ENCODE measurements around the gene KNDC1.

KNDC1 gene

GRCh38 chr10:133242611-133243356, 82.8 kb downstream of the KNDC1 start:
- H3K4me3 ChIP-seq (ENCODE audit: low read length): no peak overlapping the region
- no peaks in the 10 kb centered on the region for H3K79me2 ChIP-seq (ENCODE audit: low read length)
- H3K4me1 ChIP-seq (ENCODE audit: low read length): peaks cover 6% of the 10 kb centered on the region; the same call in 1 of the 2 replicates
- H3F3A ChIP-seq (ENCODE audit: insufficient read depth, low read length): no peaks in the 10 kb centered on the region
- H3K27me3 ChIP-seq (replicated peaks; ENCODE audit: insufficient read depth, low read length): peaks cover 72% of the 10 kb centered on the region
- TF ChIP-seq CTCF (IDR thresholded peaks at IDR 0.05; ENCODE audit: low read length) (no peak), EZH2phosphoT487 (IDR thresholded peaks at IDR 0.05; ENCODE audit: low read length) (no peak), EZH2 (optimal IDR thresholded peaks at IDR 0.05; ENCODE audit: low read depth, low read length) (no peak)
- no peak overlapping the region for H3K4me2 ChIP-seq (ENCODE audit: low read depth, low read length)
- H3K9ac ChIP-seq (ENCODE audit: low read length): no peak overlapping the region
- DNase-seq: no peak
- no peaks in the 10 kb centered on the region for H4K20me1 ChIP-seq (ENCODE audit: insufficient read depth, low read length)
- no peaks in the 10 kb centered on the region for H3K9me3 ChIP-seq (replicated peaks; ENCODE audit: insufficient read depth, low read length)
- H2AFZ ChIP-seq (ENCODE audit: low read length): no peak overlapping the region
- H3K27ac ChIP-seq (ENCODE audit: low read length): no peak overlapping the region
- no peaks in the 10 kb centered on the region for H3K36me3 ChIP-seq (replicated peaks; ENCODE audit: insufficient read depth, low read length)
- no peaks in the 10 kb centered on the region for H3K9me2 ChIP-seq (replicated peaks; ENCODE audit: insufficient read depth, low read length)

- Histone ChIP-seq H3K9me2 (replicated peaks; ENCODE audit: insufficient read depth, low read length) (no peaks in the 10 kb centered on the region), H3K4me1 (ENCODE audit: low read length) (peaks cover 6% of the 10 kb centered on the region; the same call in 1 of the 2 replicates), H3K79me2 (ENCODE audit: low read length) (no peaks in the 10 kb centered on the region), H4K20me1 (ENCODE audit: insufficient read depth, low read length) (no peaks in the 10 kb centered on the region), H3K36me3 (replicated peaks; ENCODE audit: insufficient read depth, low read length) (no peaks in the 10 kb centered on the region), H2AFZ (ENCODE audit: low read length) (no peak overlapping the region), H3K9me3 (replicated peaks; ENCODE audit: insufficient read depth, low read length) (no peaks in the 10 kb centered on the region), H3K4me3 (ENCODE audit: low read length) (no peak overlapping the region), H3F3A (ENCODE audit: insufficient read depth, low read length) (no peaks in the 10 kb centered on the region), H3K27me3 (replicated peaks; ENCODE audit: insufficient read depth, low read length) (peaks cover 72% of the 10 kb centered on the region), H3K4me2 (ENCODE audit: low read depth, low read length) (no peak overlapping the region), H3K9ac (ENCODE audit: low read length) (no peak overlapping the region), H3K27ac (ENCODE audit: low read length) (no peak overlapping the region)
- TF ChIP-seq CTCF (IDR thresholded peaks at IDR 0.05; ENCODE audit: low read length): no peak
- TF ChIP-seq EZH2 (optimal IDR thresholded peaks at IDR 0.05; ENCODE audit: low read depth, low read length): no peak
- DNase-seq: no peak
Measured at GRCh38 chr10:133243593-133243992, 83.6 kb downstream of the KNDC1 start.

- Histone ChIP-seq H3K27me3 (replicated peaks; ENCODE audit: insufficient read depth, low read length) (peaks cover 82% of the 10 kb centered on the region), H3K4me1 (ENCODE audit: low read length) (peaks cover 6% of the 10 kb centered on the region; the same call in 1 of the 2 replicates), H3K79me2 (ENCODE audit: low read length) (no peaks in the 10 kb centered on the region), H3K36me3 (replicated peaks; ENCODE audit: insufficient read depth, low read length) (no peaks in the 10 kb centered on the region), H3F3A (ENCODE audit: insufficient read depth, low read length) (no peaks in the 10 kb centered on the region), H4K20me1 (ENCODE audit: insufficient read depth, low read length) (no peaks in the 10 kb centered on the region), H3K9ac (ENCODE audit: low read length) (no peak overlapping the region), H3K4me3 (ENCODE audit: low read length) (no peak overlapping the region), H2AFZ (ENCODE audit: low read length) (no peak overlapping the region), H3K9me3 (replicated peaks; ENCODE audit: insufficient read depth, low read length) (no peaks in the 10 kb centered on the region), H3K4me2 (ENCODE audit: low read depth, low read length) (no peak overlapping the region), H3K27ac (ENCODE audit: low read length) (no peak overlapping the region), H3K9me2 (replicated peaks; ENCODE audit: insufficient read depth, low read length) (no peaks in the 10 kb centered on the region)
- TF ChIP-seq EZH2phosphoT487 (IDR thresholded peaks at IDR 0.05; ENCODE audit: low read length): no peak
- TF ChIP-seq EZH2 (optimal IDR thresholded peaks at IDR 0.05; ENCODE audit: low read depth, low read length): no peak
- TF ChIP-seq CTCF (IDR thresholded peaks at IDR 0.05; ENCODE audit: low read length): no peak
- no peak for DNase-seq
Measured at GRCh38 chr10:133245439-133246235, 85.6 kb downstream of the KNDC1 start.

Data from MM.1S (cell line).